ENCODE results near the gene KLHL35. TPM values are rescaled to one million over a fixed set of nuclear protein-coding genes. Genes with fewer than 3 reads are reported as not detected.
A peak's percentile ranks its signal among the peaks of the same experiment; 100 is the strongest.

The KLHL35 gene
- total RNA-seq, 4 donors from 2014 or later = 0.72 TPM; not detected in 3

- 51 to 73% methylated on average over 3 to 4 of the region's 4 CpGs for WGBS, 2 donors (ENCODE audit: low coverage in 1 of 2)
- Histone ChIP-seq H3K9me3 (no peaks in the 10 kb centered on the region), H3K4me3 (no peak overlapping the region), H3K4me1 (peaks cover 0 to 22% (median 14%) of the 10 kb centered on the region in 3 donors), H3K27me3 (no peaks in the 10 kb centered on the region), H3K27ac (no peak overlapping the region), H3K36me3 (no peaks in the 10 kb centered on the region)
- TF ChIP-seq POLR2A (IDR thresholded peaks at IDR 0.05) = no peak
- TF ChIP-seq CTCF (IDR thresholded peaks at IDR 0.05) = no peak
- no peak for TF ChIP-seq EP300 (IDR thresholded peaks at IDR 0.05)
- no peak for TF ChIP-seq POLR2AphosphoS5 (IDR thresholded peaks at IDR 0.05)
- ATAC-seq = no peak
Measured at GRCh38 chr11:75479597-75480145, 46.7 kb upstream of the KLHL35 start.

GRCh38 chr11:75478783-75479596 lies 46.0 kb upstream of the KLHL35 start:
- Histone ChIP-seq H3K9me3 (no peaks in the 10 kb centered on the region), H3K27me3 (no peaks in the 10 kb centered on the region), H3K4me1 (peaks cover 0 to 28% (median 14%) of the 10 kb centered on the region in 3 donors), H3K27ac (no peak overlapping the region), H3K36me3 (no peaks in the 10 kb centered on the region), H3K4me3 (no peak overlapping the region)
- TF ChIP-seq POLR2A (IDR thresholded peaks at IDR 0.05) = no peak
- no peak for TF ChIP-seq POLR2AphosphoS5 (IDR thresholded peaks at IDR 0.05)
- no peak for TF ChIP-seq CTCF (IDR thresholded peaks at IDR 0.05)
- TF ChIP-seq EP300 (IDR thresholded peaks at IDR 0.05) = no peak
- WGBS, 2 donors (ENCODE audit: low coverage in 1 of 2) = 100% methylated on average over 1 of the region's 5 CpGs; no CpG with 5 or more reads in 1 of the 2 donors
- ATAC-seq = no peak

GRCh38 chr11:75477614-75477935 lies 44.6 kb upstream of the KLHL35 start:
- WGBS, 2 donors (ENCODE audit: low coverage in 1 of 2) = 100% methylated on average over 1 of the region's 12 CpGs; no CpG with 5 or more reads in 1 of the 2 donors
- Histone ChIP-seq H3K9me3 (no peaks in the 10 kb centered on the region), H3K36me3 (no peaks in the 10 kb centered on the region), H3K27me3 (no peaks in the 10 kb centered on the region), H3K4me1 (peaks cover 0 to 29% (median 14%) of the 10 kb centered on the region in 3 donors), H3K27ac (no peak overlapping the region), H3K4me3 (no peak overlapping the region)
- ATAC-seq = no peak
- TF ChIP-seq POLR2AphosphoS5 (IDR thresholded peaks at IDR 0.05) (no peak), CTCF (IDR thresholded peaks at IDR 0.05) (no peak), EP300 (IDR thresholded peaks at IDR 0.05) (no peak), POLR2A (IDR thresholded peaks at IDR 0.05) (no peak)

DNA sequence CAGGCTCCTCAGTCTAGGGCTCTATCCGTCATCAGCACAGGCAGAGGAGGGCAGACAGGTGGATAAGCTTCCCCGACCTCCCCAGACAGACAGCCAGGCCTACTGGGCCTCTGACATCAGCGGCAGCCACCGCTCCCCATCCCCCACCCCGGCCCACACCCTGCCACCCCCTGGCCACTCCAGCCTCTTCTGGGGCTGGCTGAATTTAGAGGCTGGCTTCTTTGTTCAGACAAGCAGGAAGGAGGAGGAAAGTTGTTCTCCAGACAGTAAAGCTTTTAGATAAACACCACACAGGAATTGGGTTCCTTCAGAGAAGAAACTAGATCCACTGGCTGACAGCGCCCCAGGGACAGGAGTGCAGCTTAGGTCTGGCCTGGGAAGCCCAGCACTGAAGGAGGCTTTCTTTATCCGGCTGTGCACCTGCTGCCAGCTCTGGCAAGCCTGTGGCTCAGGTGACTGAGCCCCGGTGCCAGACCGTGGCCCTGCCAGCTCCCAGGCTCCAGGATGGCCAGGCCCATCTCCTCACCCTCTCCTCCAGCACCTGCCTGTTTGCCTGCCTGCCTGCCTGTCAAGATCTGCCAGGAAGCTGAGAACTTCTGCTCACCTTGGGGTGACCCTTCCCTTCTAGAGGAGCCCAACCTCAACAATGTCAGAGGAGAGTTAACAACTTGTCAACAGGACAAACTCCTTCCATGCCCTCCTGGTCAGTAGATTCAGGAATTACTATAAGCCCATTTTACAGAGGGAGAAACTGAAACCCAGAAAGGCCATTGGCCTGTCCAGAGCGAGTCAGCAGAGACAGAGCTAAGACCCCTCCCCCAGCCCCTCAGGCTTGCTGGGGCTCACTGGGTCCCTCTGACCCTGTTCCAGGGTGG lies 44.0 kb upstream of the KLHL35 start:
- TF ChIP-seq POLR2AphosphoS5 (IDR thresholded peaks at IDR 0.05) (no peak), CTCF (IDR thresholded peaks at IDR 0.05) (no peak), EP300 (IDR thresholded peaks at IDR 0.05) (no peak)
- Histone ChIP-seq H3K4me1 (peaks cover 0 to 29% (median 14%) of the 10 kb centered on the region in 3 donors), H3K27ac (peak overlapping the region in 3 of 4 donors; percentile 44 to 52 (median 51)), H3K9me3 (no peaks in the 10 kb centered on the region), H3K27me3 (no peaks in the 10 kb centered on the region), H3K36me3 (no peaks in the 10 kb centered on the region), H3K4me3 (no peak overlapping the region)
- ATAC-seq = no peak
- 40 to 57% methylated on average over 2 to 3 of the region's 10 CpGs for WGBS, 2 donors (ENCODE audit: low coverage in 1 of 2)
